ENCODE results near the gene TNP2.

Gene TNP2

DNA sequence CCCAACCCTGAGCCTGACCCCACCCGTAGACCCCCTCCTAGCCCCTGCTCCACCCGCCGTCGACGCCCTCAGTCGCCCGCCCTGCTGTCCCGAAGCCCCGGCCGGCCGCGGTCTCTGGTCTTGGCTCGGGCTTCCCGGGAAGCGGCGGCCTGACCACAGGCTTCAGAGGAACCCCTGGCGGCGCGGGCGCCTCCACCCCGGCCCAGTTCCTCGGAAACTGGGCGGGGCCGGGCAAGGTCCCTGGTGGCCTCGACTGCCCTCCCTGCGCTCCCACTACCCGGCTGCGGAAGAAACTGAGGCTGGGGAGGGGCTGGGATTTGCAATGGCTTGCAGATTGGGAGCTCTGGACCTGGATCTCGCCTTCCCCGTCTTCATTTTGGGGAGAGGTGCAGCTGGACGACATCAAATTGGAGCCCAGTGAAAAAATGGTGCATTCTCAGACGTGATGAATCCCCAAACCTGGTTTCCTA is 12.4 kb downstream of the TNP2 start:
- no peak for DNase-seq (ENCODE audit: low read depth in 2 of 2)

- peak; percentile 81 to 85 for DNase-seq (ENCODE audit: low read depth in 2 of 2)
These were observed 13.1 kb downstream of the TNP2 start, which contains the start of gene SOCS1 for GRCh38 chr16:11255737-11256660. TSS of gene SOCS1 (minus strand) at chr16:11256204. CDS start at chr16:11255478, 726 bp downstream.

DNA sequence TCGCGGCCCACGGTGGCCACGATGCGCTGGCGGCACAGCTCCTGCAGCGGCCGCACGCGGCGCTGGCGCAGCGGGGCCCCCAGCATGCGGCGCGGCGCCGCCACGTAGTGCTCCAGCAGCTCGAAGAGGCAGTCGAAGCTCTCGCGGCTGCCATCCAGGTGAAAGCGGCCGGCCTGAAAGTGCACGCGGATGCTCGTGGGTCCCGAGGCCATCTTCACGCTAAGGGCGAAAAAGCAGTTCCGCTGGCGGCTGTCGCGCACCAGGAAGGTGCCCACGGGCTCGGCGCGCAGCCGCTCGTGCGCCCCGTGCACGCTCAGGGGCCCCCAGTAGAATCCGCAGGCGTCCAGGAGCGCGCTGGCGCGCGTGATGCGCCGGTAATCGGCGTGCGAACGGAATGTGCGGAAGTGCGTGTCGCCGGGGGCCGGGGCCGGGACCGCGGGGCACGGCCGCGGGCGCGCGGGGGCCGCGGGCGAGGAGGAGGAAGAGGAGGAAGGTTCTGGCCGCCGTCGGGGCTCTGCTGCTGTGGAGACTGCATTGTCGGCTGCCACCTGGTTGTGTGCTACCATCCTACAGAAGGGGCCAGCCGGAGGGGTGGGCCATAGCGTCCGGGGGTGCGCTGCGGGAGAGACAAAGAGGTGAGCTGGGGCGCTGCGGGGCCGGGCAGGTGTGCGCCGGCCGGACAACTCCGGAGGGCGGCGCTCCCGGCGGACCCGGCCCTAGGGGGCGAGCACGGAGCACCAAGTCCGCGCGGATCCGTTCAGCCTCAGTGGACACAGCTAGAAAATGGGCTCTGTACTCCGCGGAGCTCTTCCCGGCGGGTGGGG is 14.0 kb downstream of the TNP2 start:
- DNase-seq (ENCODE audit: low read depth in 2 of 2) = no peak

- no peak for DNase-seq (ENCODE audit: low read depth in 2 of 2)
These were observed 14.9 kb downstream of the TNP2 start for GRCh38 chr16:11253995-11254912.

DNA sequence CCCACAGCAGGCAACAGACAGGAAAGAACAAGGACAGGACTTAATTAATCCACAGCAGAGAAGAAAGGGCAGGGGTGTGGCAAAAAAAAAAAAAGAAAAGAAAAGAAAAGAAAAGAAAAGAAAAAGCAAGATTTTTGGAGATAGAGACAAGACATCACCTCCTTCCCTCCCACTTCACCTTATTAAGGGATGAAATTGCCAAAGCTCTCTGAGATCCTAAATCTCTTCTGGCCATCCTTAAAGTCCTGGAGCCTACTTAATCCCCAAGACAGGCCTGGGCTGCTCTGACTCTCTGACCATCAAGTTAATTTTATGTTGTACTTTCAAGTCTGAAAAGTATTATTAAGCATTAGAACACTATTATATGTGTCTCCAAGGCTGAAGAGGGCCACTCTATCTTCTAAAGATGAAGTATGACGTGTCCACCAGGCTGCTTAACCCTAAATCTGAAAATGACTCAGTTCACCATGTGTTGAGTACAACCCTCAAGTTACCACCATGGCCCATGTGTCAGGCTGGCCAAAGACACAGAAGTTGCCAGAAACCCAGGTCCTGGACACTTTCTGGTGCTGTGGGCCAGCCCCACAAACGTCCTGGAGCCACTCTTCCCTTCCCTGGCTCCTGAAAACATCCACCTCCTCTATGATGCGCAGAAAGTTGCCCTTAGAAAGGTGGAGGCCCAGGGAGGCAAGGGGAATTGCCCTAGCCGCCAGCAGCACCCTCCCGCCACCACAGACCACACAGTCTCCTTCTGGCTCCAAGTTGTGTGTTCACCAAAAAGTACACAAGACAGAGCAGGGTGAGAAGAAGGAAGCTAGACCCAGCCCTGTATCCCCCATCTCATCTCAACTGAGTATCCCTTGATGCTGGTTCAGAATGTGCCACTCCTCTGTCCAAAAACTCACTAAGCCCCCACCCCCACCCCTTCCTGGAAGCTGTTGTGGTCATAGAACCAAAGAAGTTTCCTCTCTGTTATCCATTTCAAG is 15.8 kb downstream of the TNP2 start:
- no peak for DNase-seq (ENCODE audit: low read depth in 2 of 2)

DNA sequence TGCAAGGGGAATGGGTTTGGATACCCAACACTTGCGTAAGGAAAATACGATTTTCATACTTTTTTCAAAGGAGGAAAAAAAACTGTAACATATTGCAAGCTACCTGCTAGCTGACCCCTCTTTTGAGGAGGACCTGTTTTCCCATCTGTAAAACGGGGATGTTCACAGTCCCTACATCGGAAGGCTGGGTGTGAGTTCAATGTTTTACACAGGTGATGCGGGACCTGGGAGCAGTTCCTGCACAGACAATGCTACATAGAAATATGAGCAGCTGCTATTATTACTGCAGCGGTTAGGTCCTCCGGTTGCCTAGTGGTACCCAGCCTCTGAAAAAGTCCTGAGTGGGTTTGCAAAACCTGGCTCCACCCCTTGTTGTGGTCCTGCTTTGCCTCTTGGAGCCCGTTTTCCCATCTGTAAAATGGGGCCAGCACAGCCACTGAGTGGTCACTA is 16.6 kb downstream of the TNP2 start:
- no peak for DNase-seq (ENCODE audit: low read depth in 2 of 2)

DNA sequence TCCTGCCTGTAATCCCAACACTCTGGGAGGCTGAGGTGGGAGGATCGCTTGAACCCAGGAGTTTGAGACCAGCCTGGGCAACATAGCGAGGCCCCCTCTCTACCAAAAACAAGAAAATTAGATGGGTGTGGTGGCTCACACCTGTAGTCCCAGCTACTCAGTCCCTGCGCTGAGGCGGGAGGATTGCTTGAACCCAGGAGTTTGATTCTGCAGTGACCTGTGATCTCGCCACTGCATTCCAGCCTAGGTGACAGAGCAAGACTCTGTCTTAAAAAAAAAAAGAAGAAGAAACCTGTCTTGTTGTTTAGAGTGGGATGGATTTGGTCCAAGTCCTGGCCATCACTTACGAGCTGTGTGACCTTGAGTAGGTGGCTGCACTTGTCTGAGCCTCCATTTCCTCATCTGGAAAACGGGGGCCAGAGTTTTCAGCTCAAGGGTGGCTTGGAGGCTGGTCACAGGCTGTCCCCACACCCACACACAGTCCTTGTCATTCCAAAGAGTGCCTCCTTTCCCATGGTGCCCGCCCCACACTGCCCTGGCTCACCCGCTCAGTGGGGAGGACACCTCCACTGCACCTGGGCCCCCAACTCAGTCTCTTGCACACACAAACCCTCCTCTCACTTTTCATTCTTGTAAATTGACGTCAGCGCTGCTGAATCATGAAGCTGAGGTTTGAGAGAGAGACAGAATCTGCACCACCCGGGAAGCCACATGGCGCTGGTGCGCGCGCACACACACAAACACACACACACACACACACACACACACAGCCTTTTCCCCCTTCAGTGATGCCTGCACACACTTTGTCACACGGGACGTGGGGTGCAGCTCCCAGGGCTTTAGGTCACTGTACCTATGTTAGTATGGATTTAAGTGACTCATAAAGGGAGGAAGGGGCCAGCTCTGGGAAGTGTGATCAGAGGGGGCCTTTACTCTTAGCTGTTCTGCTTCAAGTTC is 17.3 kb downstream of the TNP2 start:
- peak; percentile 59 to 60 for DNase-seq (ENCODE audit: low read depth in 2 of 2)

GRCh38 chr16:11250786-11251524 is 18.2 kb downstream of the TNP2 start:
- DNase-seq (ENCODE audit: low read depth in 2 of 2) = no peak

- DNase-seq (ENCODE audit: low read depth in 2 of 2) = no peak
These were observed 18.9 kb downstream of the TNP2 start for GRCh38 chr16:11250091-11250785.

DNA sequence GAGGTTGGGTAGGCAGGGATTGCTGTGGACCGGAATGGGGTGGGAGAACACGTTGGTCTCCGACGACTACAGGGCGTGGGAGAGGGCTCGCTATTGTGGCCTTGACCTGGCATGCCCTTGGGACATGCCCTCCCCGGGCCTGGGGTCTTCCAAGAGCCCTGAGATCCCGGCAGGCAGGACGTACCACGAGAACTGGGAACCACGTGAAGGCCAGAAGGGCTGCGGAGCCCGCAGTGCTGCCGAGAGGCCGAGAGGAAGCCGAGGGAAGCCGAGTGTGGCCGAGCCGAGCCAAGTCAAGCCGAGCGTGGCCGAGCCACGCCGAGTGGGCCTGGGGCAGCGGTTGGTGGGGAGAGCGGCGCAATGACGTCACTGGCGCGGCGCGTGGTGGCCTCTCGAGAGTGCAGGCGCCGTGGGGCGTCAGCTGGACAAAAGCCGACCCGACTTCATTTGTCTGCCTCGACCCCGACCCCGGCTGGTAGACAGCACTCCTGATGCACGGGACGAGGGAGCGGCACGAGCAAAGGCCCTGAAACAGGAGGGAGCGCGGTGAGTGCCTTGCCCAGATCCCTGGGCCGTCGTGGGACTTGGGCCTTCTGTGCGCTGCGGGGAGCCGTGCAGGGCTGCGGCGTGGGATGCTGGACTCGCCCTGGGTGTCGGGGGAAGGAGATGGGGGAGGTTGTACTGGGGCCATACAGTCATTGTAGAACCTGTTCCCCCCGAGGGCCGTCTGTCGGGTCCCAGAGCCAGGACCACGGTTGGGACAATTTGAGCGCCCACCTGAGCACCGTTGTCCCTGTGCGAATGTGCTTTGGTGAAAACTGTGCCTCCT is 19.7 kb downstream of the TNP2 start:
- DNase-seq (ENCODE audit: low read depth in 2 of 2) = no peak

DNA sequence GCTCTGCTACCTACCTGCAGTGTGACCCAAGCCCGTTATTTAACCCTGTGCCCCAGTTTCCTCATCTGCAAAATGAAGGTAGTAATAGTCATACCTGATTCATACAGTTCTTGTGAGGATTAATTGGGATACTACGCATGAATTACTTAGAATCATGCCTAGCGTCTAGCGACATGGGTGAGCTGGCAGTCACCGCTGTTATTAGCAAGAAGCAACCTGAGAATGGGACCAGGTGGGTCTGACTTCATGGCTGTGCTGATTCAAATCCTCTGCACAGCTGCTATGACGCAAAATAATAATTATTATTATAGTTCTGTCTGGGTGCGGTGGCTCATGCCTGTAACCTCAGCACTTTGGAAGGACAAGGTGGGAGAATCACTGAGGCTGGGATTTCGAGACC is 21.0 kb downstream of the TNP2 start:
- no peak for DNase-seq (ENCODE audit: low read depth in 2 of 2)

DNA sequence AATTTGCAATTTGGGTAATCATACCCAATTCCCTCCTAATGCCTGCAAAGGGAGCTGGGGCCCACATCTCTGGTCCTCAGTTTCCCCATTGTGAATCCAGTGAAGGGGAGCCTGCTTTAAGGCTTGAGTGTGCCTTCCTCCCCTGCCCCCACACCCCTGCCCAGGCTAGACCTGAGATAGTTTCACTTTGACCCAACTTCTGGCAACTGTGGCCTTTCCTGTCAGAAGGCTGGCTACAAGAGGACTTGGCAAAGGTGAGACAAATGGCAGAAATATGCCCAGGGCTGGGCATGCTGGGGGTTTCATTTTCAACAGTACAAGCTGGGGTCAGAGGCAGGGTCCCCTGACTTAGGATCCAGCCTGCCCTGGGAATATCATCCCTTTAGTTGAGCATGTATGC is 23.1 kb downstream of the TNP2 start:
- no peak for DNase-seq (ENCODE audit: low read depth in 2 of 2)

DNA sequence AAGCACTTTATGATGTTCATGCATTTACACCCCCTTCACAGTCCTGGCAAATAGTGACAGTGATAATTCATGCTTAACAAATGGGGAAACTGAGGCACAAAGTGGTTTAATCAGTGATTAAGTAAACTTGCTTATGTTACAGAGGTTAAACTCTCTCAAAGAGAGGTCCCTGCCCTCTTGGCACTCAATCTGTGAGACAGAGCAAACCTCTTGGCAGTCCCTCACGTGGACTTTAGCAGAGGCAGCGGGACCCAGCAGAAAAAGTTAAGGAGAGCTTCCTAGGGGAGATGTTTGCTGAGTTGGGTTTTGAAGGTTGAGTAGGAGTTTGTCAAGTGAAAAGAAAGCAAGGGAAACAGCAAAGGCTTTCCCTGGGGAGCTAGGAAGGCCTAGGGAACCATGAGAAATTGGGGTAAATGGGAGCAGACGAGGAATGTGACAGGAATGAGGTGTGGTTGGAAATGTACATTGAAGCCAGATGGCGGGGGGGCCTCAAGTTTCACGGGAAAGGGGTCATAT is 23.8 kb downstream of the TNP2 start:
- DNase-seq (ENCODE audit: low read depth in 2 of 2) = no peak

GRCh38 chr16:11242658-11243057 is 26.5 kb downstream of the TNP2 start:
- DNase-seq (ENCODE audit: low read depth in 2 of 2) = no peak

DNA sequence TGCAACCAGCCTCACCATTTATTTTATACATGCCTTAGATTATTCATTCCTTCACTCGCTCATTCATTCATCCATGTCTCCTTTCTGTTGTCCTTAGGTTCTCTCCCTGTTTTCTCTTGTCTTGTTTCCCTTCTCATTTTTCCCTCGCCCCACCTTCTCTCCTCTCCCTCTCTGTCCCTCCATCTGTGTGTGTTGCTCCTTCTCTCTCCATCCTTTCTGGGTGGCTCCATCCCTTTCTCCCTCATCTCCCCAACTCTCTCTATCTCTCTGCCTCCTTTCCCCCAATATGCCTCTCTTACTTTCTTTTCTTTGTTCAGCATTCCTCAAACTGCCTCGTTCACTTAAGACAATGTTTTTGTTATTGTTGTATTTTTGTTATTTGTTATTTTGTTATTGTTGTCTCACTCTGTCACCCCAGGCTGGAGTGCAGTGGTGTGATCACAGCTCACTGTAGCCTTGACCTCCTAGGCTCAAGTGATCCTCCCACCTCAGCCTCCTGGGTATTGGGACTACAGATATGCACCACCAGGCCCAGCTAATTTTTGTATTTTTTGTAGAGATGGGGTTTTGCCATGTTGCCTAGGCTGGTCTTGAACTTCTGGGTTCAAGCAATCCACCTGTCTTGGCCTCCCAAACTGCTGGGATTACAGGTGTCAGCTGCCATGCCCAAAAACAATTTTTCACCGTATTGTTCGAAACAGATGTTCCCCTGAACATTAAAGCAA is 27.5 kb downstream of the TNP2 start:
- DNase-seq (ENCODE audit: low read depth in 2 of 2) = no peak

Measured in stimulated activated CD4-positive, alpha-beta T cell treated with anti-CD3 and anti-CD28 coated beads, Interleukin-1b, Interleukin-23, amount 100 ng/mL, for 1 hour (primary cell).